GM19467 (cell line): Measurements from ENCODE around the gene ZFP42.
"Not testable (repeated sequence)": the region's sequence is repeated elsewhere in the genome, so short reads cannot be mapped to it uniquely, and the experiment has no call there.

ENCODE experiments used
- ATAC-seq: cut with Tn5 transposase; IDR thresholded peaks from one replicate; pipeline ENCODE4 v1.9.1; 2021; ENCODE audit warnings: mild to moderate bottlenecking, moderate library complexity; ENCODE audit not compliant: unreplicated experiment

The ZFP42 gene

GRCh38 chr4:188018262-188018661 is 22.7 kb downstream of the ZFP42 start:
- ATAC-seq = no peak

- no peak for ATAC-seq
Observed at GRCh38 chr4:188021548-188022249, 26.1 kb downstream of the ZFP42 start.

GRCh38 chr4:188023682-188024081 is 28.1 kb downstream of the ZFP42 start:
- no peak for ATAC-seq

- ATAC-seq = no peak
Observed at GRCh38 chr4:188025476-188025875, 29.9 kb downstream of the ZFP42 start.

- no peak for ATAC-seq
Observed at GRCh38 chr4:188029114-188029513, 33.5 kb downstream of the ZFP42 start.

GRCh38 chr4:188030401-188030800 is 34.8 kb downstream of the ZFP42 start:
- no peak for ATAC-seq

- no peak for ATAC-seq
Observed at GRCh38 chr4:188031751-188032150, 36.2 kb downstream of the ZFP42 start.

- ATAC-seq = no peak
Observed at GRCh38 chr4:188032170-188032569, 36.6 kb downstream of the ZFP42 start.

GRCh38 chr4:188032583-188032982 is 37.0 kb downstream of the ZFP42 start:
- ATAC-seq = no peak

GRCh38 chr4:188037003-188037713 is 41.6 kb downstream of the ZFP42 start:
- ATAC-seq = no peak

GRCh38 chr4:188041721-188042120 is 46.1 kb downstream of the ZFP42 start:
- ATAC-seq = no peak

- ATAC-seq = no peak
Observed at GRCh38 chr4:188042191-188042590, 46.6 kb downstream of the ZFP42 start.

- no peak for ATAC-seq
Observed at GRCh38 chr4:188043154-188043553, 47.6 kb downstream of the ZFP42 start.

GRCh38 chr4:188045461-188045860 is 49.9 kb downstream of the ZFP42 start:
- ATAC-seq = not testable (repeated sequence)

- ATAC-seq = no peak
Observed at GRCh38 chr4:188046657-188047056, 51.1 kb downstream of the ZFP42 start.

- ATAC-seq = no peak
Observed at GRCh38 chr4:188053302-188053701, 57.7 kb downstream of the ZFP42 start.
